Measurements from ENCODE around the gene DISP3. TPM values are rescaled to one million over a fixed set of nuclear protein-coding genes. Genes with fewer than 3 reads are reported as not detected.

DISP3 gene
- total and polyA plus RNA-seq, 3 experiments from 2014 or later = 0.35 to 0.46 (median 0.42) TPM

DNA sequence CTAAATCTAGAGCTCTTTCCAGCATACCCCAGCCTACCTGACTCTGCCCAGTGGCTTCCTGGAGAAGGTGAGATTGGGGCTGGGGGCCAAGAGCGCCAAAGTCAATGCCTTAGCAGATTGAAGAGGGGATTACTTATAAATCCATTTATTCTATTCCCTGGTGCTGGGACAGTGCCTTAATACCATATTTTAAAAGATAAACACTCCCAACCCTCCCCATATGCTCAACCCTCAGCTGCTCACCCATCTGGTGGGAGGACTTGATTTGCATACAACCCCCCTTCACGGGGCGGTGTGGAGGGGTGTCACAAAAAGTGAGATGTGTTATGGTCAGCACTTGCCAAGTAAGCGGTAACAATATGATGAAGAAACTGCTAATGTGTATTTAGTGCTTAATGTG lies 3.2 kb upstream of the DISP3 start:
- Histone ChIP-seq H3K27ac (ENCODE audit: low read depth, low read length) (no peak overlapping the region), H3K9me3 (ENCODE audit: low read length) (no peaks in the 10 kb centered on the region), H3K4me3 (ENCODE audit: low read length) (no peak overlapping the region), H3K27me3 (ENCODE audit: insufficient read depth, low read length, poor library complexity, severe bottlenecking) (peaks cover 8% of the 10 kb centered on the region), H3K4me1 (ENCODE audit: insufficient read depth, low read length) (peaks cover 8% of the 10 kb centered on the region), H3K36me3 (ENCODE audit: insufficient read depth, low read length) (no peaks in the 10 kb centered on the region)
- Mint-ChIP-seq H3K27ac (no peak overlapping the region), H3K27me3 (peaks cover 31 to 57% of the 10 kb centered on the region in 2 donors), H3K4me3 (peak overlapping the region in 1 of 7 donors; percentile 44), H3K36me3 (peaks cover 0 to under 1% (median 0%) of the 10 kb centered on the region in 3 donors), H3K4me1 (peaks cover 7 to 11% (median 10%) of the 10 kb centered on the region in 3 donors), H3K9me3 (peaks cover 0 to 7% (median 0%) of the 10 kb centered on the region in 5 donors)
- ChIA-PET POLR2A (no interaction called here), CTCF (no interaction called here)
- DNase-seq = no peak

DNA sequence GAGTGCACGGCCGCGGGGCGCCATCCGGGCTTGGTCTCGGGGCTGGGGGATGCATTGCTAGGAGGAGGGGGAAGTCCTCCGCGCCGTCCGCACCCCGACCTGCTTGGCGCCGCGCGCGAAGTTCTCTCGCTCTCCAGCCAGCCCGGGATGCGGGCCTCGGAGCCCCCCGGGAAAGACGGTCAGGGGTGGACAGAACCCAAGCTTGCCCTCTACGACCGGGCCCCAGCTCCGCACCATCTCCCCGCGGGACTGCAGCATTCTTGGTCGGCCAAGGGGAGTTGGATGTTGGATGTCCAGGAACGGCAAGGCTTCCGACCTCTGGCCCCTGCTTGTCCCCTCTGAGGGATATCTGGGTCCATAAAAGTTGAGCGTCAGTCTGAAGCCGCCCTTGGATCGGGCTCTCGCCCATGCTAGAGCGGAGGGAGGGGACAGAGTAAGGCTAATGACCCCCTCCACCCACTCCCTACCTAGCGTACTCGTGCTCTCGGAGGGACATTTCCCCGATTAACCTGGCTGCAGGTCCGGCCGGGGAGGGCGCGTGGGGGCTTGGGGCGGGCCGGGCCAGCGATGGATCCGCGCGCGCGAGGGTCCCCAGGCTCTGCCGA lies 522 bp downstream of the DISP3 start:
- no peak for DNase-seq
- Histone ChIP-seq H3K27me3 (ENCODE audit: insufficient read depth, low read length, poor library complexity, severe bottlenecking) (peaks cover 20% of the 10 kb centered on the region), H3K4me3 (ENCODE audit: low read length) (peak overlapping the region; percentile 37), H3K9me3 (ENCODE audit: low read length) (no peaks in the 10 kb centered on the region), H3K27ac (ENCODE audit: low read depth, low read length) (no peak overlapping the region), H3K36me3 (ENCODE audit: insufficient read depth, low read length) (no peaks in the 10 kb centered on the region), H3K4me1 (ENCODE audit: insufficient read depth, low read length) (peaks cover 8% of the 10 kb centered on the region)
- peaks cover 45 to 73% of the 10 kb centered on the region in 2 donors for H3K27me3 Mint-ChIP-seq
- peak overlapping the region in 5 of 7 donors; percentile 54 to 74 (median 62) for H3K4me3 Mint-ChIP-seq
- ChIA-PET CTCF (interaction anchor here (0.8 kb wide), 1 partner anchor 9 kb away, joined by 4 read pairs; no protein-coding TSS in a partner anchor), POLR2A (interaction anchor here (1.0 kb wide), 1 partner anchor 22 kb away, joined by 5 read pairs; no protein-coding TSS in a partner anchor)
- H3K9me3 Mint-ChIP-seq = peaks cover 0 to 12% (median 0%) of the 10 kb centered on the region in 5 donors
- H3K27ac Mint-ChIP-seq = no peak overlapping the region
- H3K36me3 Mint-ChIP-seq = peaks cover 0 to 5% (median 0%) of the 10 kb centered on the region in 3 donors
- H3K4me1 Mint-ChIP-seq = peaks cover 9 to 16% (median 14%) of the 10 kb centered on the region in 3 donors

DNA sequence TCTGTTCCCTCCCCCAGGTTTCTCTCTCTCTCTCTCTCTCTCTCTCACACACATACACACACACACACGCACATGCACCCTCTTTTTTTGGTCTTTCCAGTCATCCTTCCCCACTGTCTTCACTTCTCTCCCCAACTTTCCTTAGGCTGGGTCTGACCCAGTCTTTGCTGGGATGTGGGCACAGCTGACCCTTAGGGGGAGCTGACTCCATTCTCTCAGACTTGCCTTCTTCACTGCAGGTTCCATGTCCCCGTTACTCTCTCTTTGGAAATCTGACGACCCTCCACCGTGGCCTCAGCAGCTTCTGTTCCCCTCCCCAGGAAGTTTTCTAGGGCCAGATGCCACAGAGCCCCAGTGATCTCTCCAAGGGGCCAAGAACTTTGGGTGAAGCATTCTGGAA lies 2.1 kb downstream of the DISP3 start:
- H3K36me3 ChIP-seq (ENCODE audit: insufficient read depth, low read length) = no peaks in the 10 kb centered on the region
- peaks cover 47 to 74% of the 10 kb centered on the region in 2 donors for H3K27me3 Mint-ChIP-seq
- peak overlapping the region in 2 of 8 donors; percentile 5 to 34 for H3K27ac Mint-ChIP-seq
- H3K36me3 Mint-ChIP-seq = peaks cover 0 to 5% (median 0%) of the 10 kb centered on the region in 3 donors
- H3K27me3 ChIP-seq (ENCODE audit: insufficient read depth, low read length, poor library complexity, severe bottlenecking) = peaks cover 20% of the 10 kb centered on the region
- H3K9me3 Mint-ChIP-seq = peaks cover 0 to 12% (median 0%) of the 10 kb centered on the region in 5 donors
- peak overlapping the region; percentile 7 to 85 (median 70) for H3K4me3 Mint-ChIP-seq
- H3K4me1 Mint-ChIP-seq = peaks cover 9 to 16% (median 14%) of the 10 kb centered on the region in 3 donors
- no peak overlapping the region for H3K4me3 ChIP-seq (ENCODE audit: low read length)
- peaks cover 8% of the 10 kb centered on the region for H3K4me1 ChIP-seq (ENCODE audit: insufficient read depth, low read length)
- ChIA-PET POLR2A (no interaction called here), CTCF (no interaction called here)
- no peak for DNase-seq
- no peaks in the 10 kb centered on the region for H3K9me3 ChIP-seq (ENCODE audit: low read length)
- H3K27ac ChIP-seq (ENCODE audit: low read depth, low read length) = no peak overlapping the region

DNA sequence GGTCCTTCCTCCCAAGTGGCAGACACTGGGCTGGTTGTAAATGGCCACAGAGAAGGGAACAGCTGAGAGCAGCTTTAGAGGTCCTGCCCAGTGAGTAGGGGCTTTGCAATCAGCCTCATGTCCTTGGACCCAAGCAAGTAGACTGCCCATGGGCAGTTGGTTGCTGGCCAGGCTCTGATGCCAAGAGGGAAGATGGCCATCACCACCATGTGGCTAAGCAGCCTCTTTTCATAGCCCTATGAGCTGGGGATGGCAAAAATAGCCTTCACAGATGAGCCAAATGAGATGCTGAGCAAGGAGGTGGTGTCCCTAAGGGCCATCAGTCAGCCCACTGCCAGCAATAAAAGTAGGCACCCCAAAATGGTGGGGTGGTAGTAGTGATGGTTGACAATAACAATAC lies 3.2 kb downstream of the DISP3 start:
- no peak for DNase-seq
- CTCF ChIA-PET = no interaction called here
- peaks cover 9 to 16% (median 14%) of the 10 kb centered on the region in 3 donors for H3K4me1 Mint-ChIP-seq
- Histone ChIP-seq H3K9me3 (ENCODE audit: low read length) (no peaks in the 10 kb centered on the region), H3K36me3 (ENCODE audit: insufficient read depth, low read length) (no peaks in the 10 kb centered on the region), H3K4me3 (ENCODE audit: low read length) (no peak overlapping the region), H3K4me1 (ENCODE audit: insufficient read depth, low read length) (peaks cover 8% of the 10 kb centered on the region), H3K27me3 (ENCODE audit: insufficient read depth, low read length, poor library complexity, severe bottlenecking) (peaks cover 20% of the 10 kb centered on the region), H3K27ac (ENCODE audit: low read depth, low read length) (no peak overlapping the region)
- peaks cover 49 to 77% of the 10 kb centered on the region in 2 donors for H3K27me3 Mint-ChIP-seq
- no peak overlapping the region for H3K4me3 Mint-ChIP-seq
- POLR2A ChIA-PET = no interaction called here
- H3K9me3 Mint-ChIP-seq = peaks cover 0 to 12% (median 0%) of the 10 kb centered on the region in 5 donors
- no peak overlapping the region for H3K27ac Mint-ChIP-seq
- H3K36me3 Mint-ChIP-seq = peaks cover 0 to 5% (median 0%) of the 10 kb centered on the region in 3 donors

- Mint-ChIP-seq H3K9me3 (peaks cover 0 to 10% (median 0%) of the 10 kb centered on the region in 5 donors), H3K36me3 (peaks cover 0 to 5% (median 0%) of the 10 kb centered on the region in 3 donors), H3K4me1 (peaks cover 7 to 14% (median 12%) of the 10 kb centered on the region in 3 donors), H3K4me3 (no peak overlapping the region), H3K27ac (no peak overlapping the region), H3K27me3 (peaks cover 43 to 76% of the 10 kb centered on the region in 2 donors)
- no peak overlapping the region for H3K27ac ChIP-seq (ENCODE audit: low read depth, low read length)
- H3K4me1 ChIP-seq (ENCODE audit: insufficient read depth, low read length) = peaks cover 8% of the 10 kb centered on the region
- peaks cover 20% of the 10 kb centered on the region for H3K27me3 ChIP-seq (ENCODE audit: insufficient read depth, low read length, poor library complexity, severe bottlenecking)
- H3K4me3 ChIP-seq (ENCODE audit: low read length) = no peak overlapping the region
- ChIA-PET POLR2A (no interaction called here), CTCF (no interaction called here)
- H3K9me3 ChIP-seq (ENCODE audit: low read length) = no peaks in the 10 kb centered on the region
- no peak for DNase-seq
- H3K36me3 ChIP-seq (ENCODE audit: insufficient read depth, low read length) = no peaks in the 10 kb centered on the region
Observed at GRCh38 chr1:11482701-11483479, 3.9 kb downstream of the DISP3 start.

DNA sequence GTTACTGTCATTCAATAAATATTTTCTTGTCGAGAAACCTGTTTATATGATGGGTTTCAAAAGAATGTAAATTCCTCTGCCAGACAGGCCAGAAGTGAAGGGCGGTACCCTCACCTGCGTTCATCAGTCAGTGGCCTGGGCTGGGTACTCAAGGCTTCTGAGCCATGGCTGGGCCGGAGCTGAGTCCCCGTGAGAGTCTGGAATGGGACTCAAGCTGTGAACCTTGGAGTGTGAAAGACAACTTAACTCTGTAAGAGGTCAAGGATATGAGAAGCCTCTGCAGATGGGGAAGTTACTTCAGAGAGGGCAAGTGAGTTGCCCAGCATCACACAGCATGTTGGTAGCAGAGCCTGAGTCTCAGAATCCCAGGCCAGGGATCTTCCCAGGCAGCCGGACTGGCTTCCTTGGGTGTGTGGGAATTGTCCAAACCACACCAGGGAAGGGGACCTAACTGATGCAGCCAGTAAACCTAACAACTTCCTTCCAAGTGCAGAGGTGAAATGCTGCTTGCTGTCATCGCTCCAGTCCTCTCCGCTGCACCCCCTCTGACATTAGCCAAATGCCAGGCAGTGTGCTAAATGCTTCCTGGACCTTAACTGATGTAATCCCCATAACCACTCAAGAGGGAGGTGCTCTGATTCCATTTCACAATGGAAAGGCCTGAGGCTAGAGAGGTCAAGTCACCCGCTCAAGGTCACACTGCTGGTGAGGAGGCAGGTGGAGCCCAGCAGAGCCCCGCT lies 4.8 kb downstream of the DISP3 start:
- ChIA-PET POLR2A (no interaction called here), CTCF (no interaction called here)
- Mint-ChIP-seq H3K27me3 (peaks cover 39 to 72% of the 10 kb centered on the region in 2 donors), H3K36me3 (peaks cover 0 to 5% (median 0%) of the 10 kb centered on the region in 3 donors), H3K4me1 (peaks cover 7 to 14% (median 12%) of the 10 kb centered on the region in 3 donors), H3K27ac (no peak overlapping the region), H3K9me3 (peaks cover 0 to 10% (median 0%) of the 10 kb centered on the region in 5 donors), H3K4me3 (no peak overlapping the region)
- Histone ChIP-seq H3K27ac (ENCODE audit: low read depth, low read length) (no peak overlapping the region), H3K4me1 (ENCODE audit: insufficient read depth, low read length) (peaks cover 8% of the 10 kb centered on the region), H3K27me3 (ENCODE audit: insufficient read depth, low read length, poor library complexity, severe bottlenecking) (peaks cover 20% of the 10 kb centered on the region), H3K9me3 (ENCODE audit: low read length) (no peaks in the 10 kb centered on the region), H3K4me3 (ENCODE audit: low read length) (no peak overlapping the region), H3K36me3 (ENCODE audit: insufficient read depth, low read length) (no peaks in the 10 kb centered on the region)
- DNase-seq = no peak

GRCh38 chr1:11484321-11484655 lies 5.3 kb downstream of the DISP3 start:
- ChIA-PET POLR2A (no interaction called here), CTCF (no interaction called here)
- Histone ChIP-seq H3K4me1 (ENCODE audit: insufficient read depth, low read length) (peaks cover 8% of the 10 kb centered on the region), H3K4me3 (ENCODE audit: low read length) (no peak overlapping the region), H3K27me3 (ENCODE audit: insufficient read depth, low read length, poor library complexity, severe bottlenecking) (peaks cover 20% of the 10 kb centered on the region), H3K36me3 (ENCODE audit: insufficient read depth, low read length) (no peaks in the 10 kb centered on the region), H3K27ac (ENCODE audit: low read depth, low read length) (no peak overlapping the region), H3K9me3 (ENCODE audit: low read length) (no peaks in the 10 kb centered on the region)
- Mint-ChIP-seq H3K4me1 (peaks cover 7 to 14% (median 12%) of the 10 kb centered on the region in 3 donors), H3K27me3 (peaks cover 43 to 72% of the 10 kb centered on the region in 2 donors), H3K9me3 (peaks cover 0 to 10% (median 0%) of the 10 kb centered on the region in 5 donors), H3K27ac (no peak overlapping the region), H3K36me3 (peaks cover 0 to 5% (median 0%) of the 10 kb centered on the region in 3 donors), H3K4me3 (no peak overlapping the region)
- DNase-seq = no peak
